ENCODE measurements around the gene AFG1L.
A peak's percentile ranks its signal among the peaks of the same experiment; 100 is the strongest.
"Not testable (repeated sequence)": the region's sequence is repeated elsewhere in the genome, so short reads cannot be mapped to it uniquely, and the experiment has no call there.

Gene AFG1L

DNA sequence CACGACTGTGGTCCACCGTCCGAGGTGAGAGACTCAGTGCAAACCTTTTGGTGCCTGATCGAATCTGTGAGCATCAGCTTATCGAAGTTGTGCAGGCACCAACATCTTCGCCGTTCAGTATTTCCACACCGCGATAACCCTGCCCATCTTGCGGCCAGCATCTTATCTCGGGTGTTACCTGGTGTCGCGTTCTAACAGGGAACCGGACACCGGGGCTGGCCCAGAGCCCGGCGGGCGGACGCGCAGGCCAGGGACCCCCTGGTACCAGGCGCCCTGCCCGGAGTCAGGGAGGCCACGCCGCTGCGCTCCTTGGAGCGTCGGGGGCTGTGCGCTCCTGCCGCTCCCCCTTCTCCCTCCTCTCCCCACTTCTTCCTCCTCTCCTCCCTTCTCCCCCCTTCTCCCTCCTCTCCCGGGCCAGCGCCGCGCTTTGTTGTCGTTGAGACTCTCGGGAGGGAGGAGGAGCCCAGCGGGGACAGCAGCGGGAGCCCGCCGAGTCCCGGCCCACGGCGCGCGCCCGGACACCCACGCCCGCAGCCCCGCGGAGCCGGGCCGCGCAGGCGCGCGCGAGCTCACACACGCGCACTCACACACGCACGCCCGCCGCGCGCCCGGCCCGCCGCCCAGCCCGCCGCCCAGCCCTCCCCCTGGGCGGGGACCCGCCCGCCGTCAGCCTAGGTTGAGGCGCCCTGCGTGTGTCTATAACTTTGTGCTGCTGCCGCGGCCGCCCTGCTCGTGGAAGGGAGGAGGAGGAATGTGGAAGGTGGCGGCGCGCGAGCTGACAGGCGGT lies 264.4 kb downstream of the AFG1L start:
- DNase-seq = peak; percentile 92

DNA sequence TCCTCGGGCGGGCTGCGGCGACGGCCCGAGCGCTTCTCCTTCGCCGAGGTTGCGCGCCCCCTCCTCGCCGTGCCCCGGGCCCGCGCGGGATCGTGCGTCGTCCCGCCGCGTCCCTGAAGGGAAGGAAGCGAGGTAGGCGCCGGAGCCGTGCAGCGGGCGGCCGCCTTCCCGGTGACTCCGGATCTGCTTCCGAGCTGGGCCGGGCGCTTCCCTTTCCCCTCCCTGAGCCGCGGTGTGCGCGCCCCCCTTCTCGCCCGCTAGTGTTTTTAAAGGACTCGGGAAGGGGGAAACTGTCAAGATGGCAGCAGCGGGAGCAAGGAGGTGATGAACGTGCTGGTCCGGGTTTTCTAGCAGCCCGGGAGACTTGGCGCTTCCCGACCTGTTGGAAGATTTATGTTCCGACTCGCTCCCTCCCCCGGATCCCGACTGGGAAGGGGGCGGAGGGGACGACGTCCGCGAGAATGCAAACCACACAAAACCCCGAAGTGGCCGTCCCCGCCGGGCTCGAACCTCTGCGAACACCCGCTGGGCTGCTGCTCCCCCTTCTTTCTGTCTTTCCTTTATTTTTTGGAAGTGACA lies 265.1 kb downstream of the AFG1L start:
- DNase-seq = peak; percentile 82

DNA sequence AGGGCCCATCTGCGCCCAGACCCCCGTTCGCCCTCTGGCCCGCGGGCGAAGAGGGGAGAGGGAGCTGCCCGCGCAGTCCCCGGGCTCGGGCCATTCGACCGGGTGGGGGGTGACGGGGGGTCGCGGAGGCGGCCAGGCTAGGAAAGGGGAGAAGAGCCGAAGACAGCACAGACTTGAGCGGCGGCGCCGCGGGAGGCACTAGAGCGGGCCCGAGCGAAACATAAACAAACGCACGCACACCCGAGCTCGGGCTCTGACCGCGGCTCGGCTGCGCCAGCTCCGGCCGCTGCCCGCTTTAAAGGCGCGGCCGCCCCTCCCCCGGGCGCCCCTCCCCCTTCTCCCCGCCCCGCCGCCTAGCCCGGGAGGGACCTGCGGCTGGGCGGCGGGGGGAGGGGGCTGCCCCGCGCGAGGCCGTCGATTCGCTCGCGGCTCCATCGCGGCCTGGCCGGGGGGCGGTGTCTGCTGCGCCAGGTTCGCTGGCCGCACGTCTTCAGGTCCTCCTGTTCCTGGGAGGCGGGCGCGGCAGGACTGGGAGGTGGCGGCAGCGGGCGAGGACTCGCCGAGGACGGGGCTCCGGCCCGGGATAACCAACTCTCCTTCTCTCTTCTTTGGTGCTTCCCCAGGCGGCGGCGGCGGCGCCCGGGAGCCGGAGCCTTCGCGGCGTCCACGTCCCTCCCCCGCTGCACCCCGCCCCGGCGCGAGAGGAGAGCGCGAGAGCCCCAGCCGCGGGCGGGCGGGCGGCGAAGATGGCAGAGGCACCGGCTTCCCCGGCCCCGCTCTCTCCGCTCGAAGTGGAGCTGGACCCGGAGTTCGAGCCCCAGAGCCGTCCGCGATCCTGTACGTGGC lies 265.8 kb downstream of the AFG1L start, which contains the start of gene FOXO3:
TSS of gene FOXO3 (plus strand) at position 455 of the 846 bp plus-strand sequence. CDS start at position 747, 292 bp downstream.
- peak; percentile 88 for DNase-seq

DNA sequence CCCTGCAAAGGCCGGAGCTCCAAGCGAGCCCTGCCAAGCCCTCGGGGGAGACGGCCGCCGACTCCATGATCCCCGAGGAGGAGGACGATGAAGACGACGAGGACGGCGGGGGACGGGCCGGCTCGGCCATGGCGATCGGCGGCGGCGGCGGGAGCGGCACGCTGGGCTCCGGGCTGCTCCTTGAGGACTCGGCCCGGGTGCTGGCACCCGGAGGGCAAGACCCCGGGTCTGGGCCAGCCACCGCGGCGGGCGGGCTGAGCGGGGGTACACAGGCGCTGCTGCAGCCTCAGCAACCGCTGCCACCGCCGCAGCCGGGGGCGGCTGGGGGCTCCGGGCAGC lies 266.4 kb downstream of the AFG1L start:
- not testable (repeated sequence) for DNase-seq

DNA sequence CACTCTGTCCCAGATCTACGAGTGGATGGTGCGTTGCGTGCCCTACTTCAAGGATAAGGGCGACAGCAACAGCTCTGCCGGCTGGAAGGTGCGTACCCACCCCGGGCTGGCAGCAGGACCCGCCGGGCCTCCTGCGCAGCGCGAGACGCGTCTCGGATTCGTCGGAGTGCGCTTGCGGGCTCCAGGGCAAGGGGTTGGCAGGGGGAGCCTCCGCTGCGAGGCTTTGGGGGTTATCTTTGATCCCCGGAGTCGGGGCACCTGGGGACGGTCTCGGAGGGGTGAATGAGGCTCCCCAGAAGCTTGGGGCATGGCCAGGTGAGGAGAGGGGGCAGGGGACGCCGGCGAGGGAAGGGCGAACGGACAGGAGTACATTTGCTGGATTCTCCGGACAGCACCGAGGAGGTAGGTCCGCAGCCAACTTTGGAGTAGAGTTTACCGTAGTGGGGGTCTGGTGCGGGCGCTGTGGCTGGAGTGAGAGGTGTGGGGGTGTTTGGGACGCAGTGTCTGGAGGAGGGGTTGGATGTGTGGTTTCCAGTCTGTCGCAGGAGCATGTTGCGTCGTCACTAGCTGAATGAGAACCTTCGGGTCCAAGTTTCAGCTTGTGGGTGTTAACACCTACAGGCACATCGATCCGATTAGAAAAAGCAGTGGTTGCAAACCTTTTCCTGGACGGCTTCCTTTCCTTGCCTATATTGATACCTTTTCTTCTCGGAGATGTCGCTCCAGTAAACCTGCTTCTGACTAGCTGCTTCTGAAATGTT lies 267.1 kb downstream of the AFG1L start:
- DNase-seq = no peak

DNA sequence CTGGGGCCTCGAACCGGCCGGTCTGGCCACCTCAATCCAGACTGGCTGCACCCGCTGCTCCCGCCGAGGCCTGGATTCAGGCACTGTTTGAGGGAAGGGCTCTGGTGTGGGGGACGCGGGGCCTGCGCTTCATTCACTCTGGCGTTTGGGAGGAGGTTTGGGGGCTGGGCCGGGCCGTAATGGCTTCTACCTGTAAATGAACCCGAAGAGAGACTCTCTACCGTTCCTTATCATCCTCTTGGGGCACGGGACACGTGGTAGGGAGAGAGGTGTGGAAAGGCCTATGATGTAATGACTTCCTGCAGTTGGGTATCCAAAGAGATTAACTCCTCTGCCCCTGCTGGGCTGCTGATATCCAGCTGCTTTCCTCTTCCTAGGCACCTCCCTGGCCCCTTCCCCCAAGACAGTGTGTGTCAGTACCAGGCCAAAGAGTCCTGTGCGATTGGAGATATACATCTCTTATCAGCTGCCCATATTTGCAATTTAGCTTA lies 267.7 kb downstream of the AFG1L start:
- DNase-seq = peak; percentile 72

DNA sequence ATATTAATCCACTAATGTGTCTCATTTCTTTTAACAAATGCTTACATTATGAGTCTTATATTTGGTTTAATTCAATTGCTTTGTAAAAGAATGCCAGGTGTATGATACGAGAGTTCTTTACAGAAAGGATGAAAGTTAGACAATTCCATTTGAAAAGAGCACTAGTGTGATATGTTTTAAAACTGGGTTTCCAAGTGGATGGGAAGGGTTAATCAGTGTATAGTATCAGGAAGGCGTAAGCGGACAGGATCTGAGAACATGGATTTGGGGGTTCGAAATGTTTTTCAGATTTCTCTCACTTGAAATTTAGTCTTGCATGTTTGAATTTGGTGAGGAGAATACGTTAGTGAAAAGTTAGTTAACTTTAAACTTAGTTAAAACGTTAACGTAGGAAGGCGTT lies 268.4 kb downstream of the AFG1L start:
- no peak for DNase-seq

DNA sequence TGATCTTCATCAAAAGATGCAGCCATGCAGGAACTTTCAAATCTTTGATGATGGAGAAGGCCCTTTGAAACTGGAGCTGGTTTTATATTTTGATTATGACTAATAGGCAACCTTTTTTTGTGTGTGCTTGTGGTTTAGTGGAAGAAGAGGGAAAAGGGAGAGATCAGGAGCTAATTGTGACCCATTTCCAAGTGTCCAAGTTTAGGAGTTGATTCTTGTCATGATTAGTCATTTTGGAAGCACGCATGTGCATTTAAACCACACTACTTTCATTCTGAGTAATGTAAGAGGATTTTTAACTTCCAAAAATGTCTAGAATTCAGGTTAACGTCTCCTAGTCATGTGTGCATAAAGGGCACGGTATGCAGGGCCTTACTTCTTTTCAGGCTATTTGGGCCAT lies 269.3 kb downstream of the AFG1L start:
- DNase-seq = peak; percentile 97

DNA sequence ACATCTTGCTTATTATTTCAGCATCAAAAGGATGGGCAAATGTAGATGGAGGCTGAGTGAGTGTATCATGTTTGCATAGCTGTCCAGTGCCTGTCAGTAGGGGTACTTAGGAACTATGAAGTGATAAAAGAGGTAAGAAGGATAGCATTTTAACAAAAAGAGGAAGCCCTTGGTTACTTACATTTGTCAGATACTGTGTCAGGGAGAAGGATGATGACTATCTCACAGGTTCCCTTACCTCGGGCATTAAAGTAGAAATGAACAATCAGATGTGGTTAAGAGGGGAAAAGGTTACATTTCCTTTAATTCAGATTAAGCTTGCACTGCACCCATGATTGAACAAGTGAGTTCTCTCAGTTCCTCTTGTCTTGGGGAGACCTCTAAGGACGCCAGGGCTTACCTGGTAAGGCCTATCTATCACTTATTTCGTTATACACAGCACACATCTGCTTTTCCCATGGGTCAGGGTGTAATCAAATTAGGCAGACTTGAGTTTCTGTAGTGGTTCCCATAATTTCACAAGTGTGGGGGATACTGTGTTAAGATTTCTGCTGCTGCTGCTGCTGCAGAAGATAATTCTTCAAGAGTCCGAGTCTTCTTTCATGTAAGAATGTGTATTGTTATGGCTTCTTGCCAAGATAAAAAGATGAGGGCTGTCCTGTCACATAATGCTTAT lies 270.4 kb downstream of the AFG1L start:
- no peak for DNase-seq

DNA sequence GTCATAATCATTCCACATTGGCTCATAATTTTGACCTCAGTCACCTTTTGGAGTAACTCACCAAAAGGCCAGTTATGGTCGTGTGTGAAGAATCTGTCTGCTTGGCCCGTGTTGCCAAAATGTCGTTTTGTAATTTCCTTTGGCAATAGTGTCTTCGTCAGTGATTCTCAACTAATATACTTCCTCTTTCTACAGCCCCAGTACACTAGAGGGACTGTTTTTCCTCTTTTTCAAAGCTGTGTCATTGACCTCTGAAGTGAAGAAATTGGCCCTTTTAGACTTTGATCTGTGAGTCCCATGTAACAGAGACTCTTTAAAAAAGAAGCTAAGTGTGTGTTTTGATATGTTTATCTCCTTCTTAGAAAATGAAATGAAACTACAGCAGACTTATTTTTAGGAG lies 271.0 kb downstream of the AFG1L start:
- DNase-seq = peak; percentile 66

DNA sequence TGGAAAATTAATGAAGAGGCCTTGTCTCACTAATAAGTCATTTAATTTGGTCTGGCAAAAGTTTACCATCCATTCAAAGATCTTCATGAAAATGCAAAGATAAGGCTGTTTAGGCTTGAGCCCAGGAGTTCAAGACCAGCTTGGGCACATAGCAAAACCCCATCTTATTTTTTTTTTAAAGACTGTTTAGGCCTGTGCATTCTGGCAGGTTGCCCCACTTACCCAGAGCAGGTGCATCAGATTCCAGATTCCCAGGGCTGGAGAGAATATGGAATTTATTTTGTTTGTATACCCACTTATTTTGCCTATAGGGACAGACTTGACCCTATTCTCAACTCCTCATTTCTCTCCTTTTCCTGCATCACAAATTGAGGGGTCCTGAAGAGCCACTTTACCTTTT lies 271.6 kb downstream of the AFG1L start:
- DNase-seq = no peak

DNA sequence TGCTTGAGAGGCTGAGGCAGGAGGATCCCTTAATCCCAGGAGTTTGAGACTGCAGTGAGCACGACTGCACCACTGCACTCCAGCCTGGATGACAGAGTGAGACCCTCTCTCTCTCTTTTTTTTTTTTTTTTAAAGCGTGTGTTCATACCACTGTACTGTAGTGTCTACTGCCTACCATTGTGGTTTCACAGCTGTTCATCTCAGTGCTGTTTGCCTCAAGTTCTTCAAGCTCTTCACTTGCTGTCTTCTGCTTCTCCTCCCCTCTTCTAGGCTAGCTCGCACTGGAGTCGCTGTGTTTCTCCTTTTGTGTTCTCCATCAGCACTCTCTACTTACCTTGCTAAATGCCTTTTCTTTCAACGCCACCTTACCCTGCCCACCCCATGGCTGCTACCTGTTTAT lies 273.2 kb downstream of the AFG1L start:
- DNase-seq = no peak

DNA sequence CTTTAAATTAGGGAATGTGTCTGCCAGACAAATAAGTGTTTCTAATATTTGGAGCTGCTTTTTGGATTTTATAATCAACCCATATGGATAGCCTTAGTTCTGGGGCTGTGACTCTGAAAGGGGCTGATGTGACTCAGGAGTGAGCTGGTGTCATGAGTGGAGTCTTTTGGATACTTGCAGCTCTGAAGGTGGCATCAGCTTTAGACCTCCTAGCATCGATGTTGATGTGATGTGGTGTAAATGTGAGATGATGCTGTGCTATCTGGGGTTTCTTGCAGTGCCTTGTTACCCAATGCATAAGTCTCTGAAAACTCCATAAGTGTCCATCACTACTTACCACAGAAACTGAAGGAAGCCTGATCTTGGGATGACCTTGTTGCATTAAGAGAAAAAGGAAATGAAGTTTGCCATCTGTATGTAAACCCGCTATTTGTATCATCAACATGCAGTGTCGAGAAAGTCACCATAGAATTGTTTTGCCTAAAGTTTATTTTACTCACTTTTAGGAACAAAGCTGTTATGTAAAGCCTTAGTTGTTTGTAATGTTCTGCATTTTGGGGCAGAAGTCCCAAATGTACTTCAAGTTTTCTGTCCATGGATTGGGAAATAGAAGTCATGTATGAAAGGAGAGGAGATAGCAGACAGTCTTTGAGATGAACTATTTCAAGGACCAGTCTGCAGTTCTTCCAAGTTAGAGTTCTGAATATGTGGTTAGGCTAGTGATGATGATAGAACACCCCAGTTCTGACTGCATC lies 273.9 kb downstream of the AFG1L start:
- no peak for DNase-seq

DNA sequence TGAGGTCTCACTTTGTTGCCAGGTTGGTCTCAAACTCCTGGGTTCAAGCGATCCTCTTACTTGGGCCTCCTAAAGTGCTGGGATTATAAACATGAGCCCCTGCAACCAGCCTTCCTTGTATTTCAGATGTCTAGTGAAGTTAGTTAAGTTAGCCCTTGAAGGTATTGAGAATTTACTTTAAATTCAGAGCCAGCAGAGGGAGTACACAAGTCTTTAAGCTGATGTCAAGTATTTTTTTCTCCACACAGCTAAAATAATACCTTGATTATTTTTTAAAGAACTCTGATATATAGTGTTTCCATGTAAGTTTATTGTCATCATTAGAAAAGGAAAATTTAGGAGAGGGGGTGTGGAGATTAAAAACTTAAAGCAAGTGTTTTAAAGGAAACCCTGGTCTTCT lies 275.7 kb downstream of the AFG1L start:
- no peak for DNase-seq

DNA sequence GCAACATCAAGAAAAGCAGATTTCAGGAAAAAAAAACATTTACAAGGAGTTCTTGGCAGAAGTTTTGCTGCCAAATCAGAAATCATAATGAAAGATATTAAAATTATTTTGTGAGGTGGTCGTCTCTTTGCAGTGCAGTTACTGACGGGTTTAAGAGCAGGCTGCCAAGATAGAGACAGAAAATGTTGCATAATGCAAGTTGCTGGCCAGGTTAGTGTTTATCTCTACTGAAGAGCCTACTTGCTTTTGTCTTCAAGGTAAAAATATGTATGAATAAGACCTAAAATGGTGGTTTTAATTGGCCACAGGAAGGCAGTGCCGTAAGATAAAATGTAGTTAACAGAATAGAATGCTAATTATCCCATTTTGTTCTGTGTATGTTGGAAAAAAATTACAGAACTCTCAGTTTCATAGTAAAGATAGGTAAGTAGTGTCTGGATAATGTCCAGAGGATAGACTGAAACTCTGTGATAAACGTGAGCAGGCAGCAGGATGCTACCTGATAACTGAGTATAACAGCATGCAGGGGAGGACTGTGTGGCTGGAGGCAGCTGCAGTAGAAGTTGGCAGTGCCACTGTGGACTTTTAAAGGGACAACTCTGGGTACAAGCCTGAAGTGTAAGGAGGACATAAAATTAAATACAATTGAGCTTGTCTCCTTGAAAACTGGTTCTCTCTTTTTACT lies 279.7 kb downstream of the AFG1L start:
- DNase-seq = no peak

Measured in fibroblast of skin of scalp (primary cell).